ENCODE measurements around the gene TTLL10. TPM values are rescaled to one million over a fixed set of nuclear protein-coding genes. Genes with fewer than 3 reads are reported as not detected.

Gene TTLL10
- polyA plus RNA-seq, 1 of the 3 experiments (the other 2 are of a cell fraction): not detected

DNA sequence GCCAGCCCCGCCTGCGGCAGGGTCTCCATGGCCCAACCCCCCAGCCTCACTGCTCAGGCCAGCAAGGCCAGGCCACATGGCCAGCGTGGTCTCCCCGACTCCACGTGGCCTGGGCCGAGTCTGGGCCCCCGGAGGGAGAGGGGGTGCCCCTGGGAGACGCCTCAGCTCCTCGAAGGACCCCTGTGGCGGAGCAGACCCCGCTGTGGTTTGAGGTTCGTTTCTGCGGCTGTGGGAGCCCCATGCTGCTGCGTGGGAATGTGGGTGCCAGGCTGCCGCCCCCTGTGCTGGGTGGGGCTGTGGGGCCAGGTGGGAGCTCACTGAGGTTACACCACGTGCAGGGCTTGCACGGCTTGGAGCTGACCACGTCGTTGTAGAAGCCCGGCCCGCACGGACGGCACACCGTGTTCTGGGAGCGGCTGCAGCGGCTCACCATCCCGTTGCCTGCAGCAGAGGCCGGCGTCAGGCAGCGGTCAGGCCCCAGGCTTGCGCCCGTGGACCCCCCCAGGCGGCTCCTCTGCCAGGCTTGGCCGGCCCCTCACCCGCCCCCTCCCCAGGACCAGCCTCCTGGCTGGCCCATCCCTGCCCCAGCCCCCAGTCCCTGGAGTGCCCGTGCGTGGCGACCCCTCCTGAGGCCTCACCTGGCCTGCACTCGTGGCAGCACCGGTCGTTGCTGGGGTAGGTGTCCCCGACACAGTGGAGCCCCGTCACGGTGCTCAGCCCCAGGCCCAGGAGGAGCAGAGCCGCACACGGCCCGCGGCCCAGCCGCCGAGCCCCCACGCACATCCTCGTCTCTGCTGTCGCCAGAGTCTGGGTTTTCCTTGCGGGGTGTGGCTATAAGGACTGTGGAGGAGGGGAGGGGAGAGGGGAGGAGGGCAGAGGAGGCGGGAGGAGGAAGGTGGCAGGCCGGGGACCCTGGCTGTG, 39.9 kb downstream of the TTLL10 start, which contains the start of gene TNFRSF4:
TNFRSF4 (minus strand) TSS at position 809 of the 921 bp plus-strand sequence; CDS start at position 783, 26 bp downstream.
- WGBS (ENCODE audit: low lambda C conversion rate): 84% methylated on average over 5 of the region's 56 CpGs
- no peak for DNase-seq
- no peaks in the 10 kb centered on the region for H3K9me3 ChIP-seq
- no peak within 1 kb of the TSS for H3K4me3 ChIP-seq (ENCODE audit: low read depth in 2 of 2, low read length in 1 of 2)
- peaks cover 0 to under 1% of the 10 kb centered on the region in 2 experiments; a peak in 1 of 4 replicates for H3K4me1 ChIP-seq (ENCODE audit: control insufficient read depth in 1 of 2, insufficient read depth in 2 of 2, low read depth in 1 of 2, low read length in 1 of 2)
- peaks cover 0 to 20% of the 10 kb centered on the region in 2 experiments for H3K36me3 ChIP-seq (replicated peaks in 1 of 2; ENCODE audit: control insufficient read depth in 1 of 2, insufficient read depth in 2 of 2, low read length in 1 of 2)
- no peaks in the 10 kb centered on the region for H3K27me3 ChIP-seq (ENCODE audit: insufficient read depth)
- CTCF ChIA-PET: no interaction called here
- H3K27ac ChIP-seq (ENCODE audit: low read depth in 2 of 2, low read length in 1 of 2): no peak within 1 kb of the TSS
- H3K9me2 ChIP-seq: no peaks in the 10 kb centered on the region
- no peak within 1 kb of the TSS for H2AFZ ChIP-seq (ENCODE audit: low read depth)
- no peak within 1 kb of the TSS for H3K4me2 ChIP-seq
- TF ChIP-seq GABPA (IDR thresholded peaks at IDR 0.05; ENCODE audit: low read depth): no peak
- H3F3A ChIP-seq (replicated peaks; ENCODE audit: insufficient read depth): no peaks in the 10 kb centered on the region
- POLR2A ChIA-PET: interaction anchor here (0.5 to 0.8 kb wide), 2 partner anchors 10 to 27 kb away, joined by 3 to 4 read pairs; no protein-coding TSS in a partner anchor
- H3K9ac ChIP-seq: no peak within 1 kb of the TSS
- no peaks in the 10 kb centered on the region for H4K20me1 ChIP-seq (ENCODE audit: insufficient read depth)
- no peaks in the 10 kb centered on the region for H3K79me2 ChIP-seq (ENCODE audit: insufficient read depth)

DNA sequence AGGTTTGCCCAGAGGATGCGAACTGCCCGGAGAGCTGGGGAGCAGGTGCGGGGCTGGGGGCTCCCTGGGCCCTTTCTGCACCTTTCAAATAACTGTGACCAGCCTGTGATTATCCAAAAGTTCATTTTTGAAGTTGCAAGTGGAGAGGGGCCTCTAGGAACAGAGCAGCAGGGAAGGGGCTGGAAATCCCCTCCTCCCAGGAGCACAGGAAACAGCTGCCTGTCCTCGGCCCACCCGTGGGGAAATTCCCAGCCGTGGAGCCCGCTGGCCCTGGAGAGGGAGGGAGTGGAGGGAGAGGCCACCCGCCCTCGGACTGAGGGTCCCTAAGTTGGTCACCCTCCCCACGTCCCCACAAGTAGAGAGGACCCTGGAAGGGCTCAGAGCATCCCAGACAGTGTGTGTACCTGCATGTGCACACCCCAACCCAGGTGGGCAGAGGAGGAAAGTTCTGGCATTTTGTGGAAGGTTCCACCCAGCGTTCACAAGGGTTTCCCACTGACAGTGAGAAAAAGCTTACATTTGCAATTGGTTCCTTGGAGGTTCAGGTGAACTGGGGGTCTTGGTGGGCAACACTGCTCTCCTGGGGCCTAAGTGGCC, 41.5 kb downstream of the TTLL10 start:
- Histone ChIP-seq H3K27me3 (ENCODE audit: insufficient read depth) (no peaks in the 10 kb centered on the region), H3K4me3 (ENCODE audit: low read depth in 2 of 2, low read length in 1 of 2) (no peak overlapping the region), H3K9me3 (no peaks in the 10 kb centered on the region), H2AFZ (ENCODE audit: low read depth) (no peak overlapping the region), H3K4me2 (no peak overlapping the region), H4K20me1 (ENCODE audit: insufficient read depth) (no peaks in the 10 kb centered on the region), H3K9me2 (no peaks in the 10 kb centered on the region), H3K27ac (ENCODE audit: low read depth in 2 of 2, low read length in 1 of 2) (no peak overlapping the region), H3K79me2 (ENCODE audit: insufficient read depth) (no peaks in the 10 kb centered on the region), H3K9ac (no peak overlapping the region), H3K4me1 (ENCODE audit: control insufficient read depth in 1 of 2, insufficient read depth in 2 of 2, low read depth in 1 of 2, low read length in 1 of 2) (no peaks in the 10 kb centered on the region), H3K36me3 (replicated peaks in 1 of 2; ENCODE audit: control insufficient read depth in 1 of 2, insufficient read depth in 2 of 2, low read length in 1 of 2) (peaks cover 0 to 28% of the 10 kb centered on the region in 2 experiments), H3F3A (replicated peaks; ENCODE audit: insufficient read depth) (no peaks in the 10 kb centered on the region)
- ChIA-PET CTCF (interaction anchor here (0.7 to 1.1 kb wide), 3 partner anchors 16 to 176 kb away, joined by 3 read pairs; no protein-coding TSS in a partner anchor), POLR2A (interaction anchor here (0.6 kb wide), 1 partner anchor 159 kb away, joined by 3 read pairs; no protein-coding TSS in a partner anchor)
- TF ChIP-seq, protein P1, sequence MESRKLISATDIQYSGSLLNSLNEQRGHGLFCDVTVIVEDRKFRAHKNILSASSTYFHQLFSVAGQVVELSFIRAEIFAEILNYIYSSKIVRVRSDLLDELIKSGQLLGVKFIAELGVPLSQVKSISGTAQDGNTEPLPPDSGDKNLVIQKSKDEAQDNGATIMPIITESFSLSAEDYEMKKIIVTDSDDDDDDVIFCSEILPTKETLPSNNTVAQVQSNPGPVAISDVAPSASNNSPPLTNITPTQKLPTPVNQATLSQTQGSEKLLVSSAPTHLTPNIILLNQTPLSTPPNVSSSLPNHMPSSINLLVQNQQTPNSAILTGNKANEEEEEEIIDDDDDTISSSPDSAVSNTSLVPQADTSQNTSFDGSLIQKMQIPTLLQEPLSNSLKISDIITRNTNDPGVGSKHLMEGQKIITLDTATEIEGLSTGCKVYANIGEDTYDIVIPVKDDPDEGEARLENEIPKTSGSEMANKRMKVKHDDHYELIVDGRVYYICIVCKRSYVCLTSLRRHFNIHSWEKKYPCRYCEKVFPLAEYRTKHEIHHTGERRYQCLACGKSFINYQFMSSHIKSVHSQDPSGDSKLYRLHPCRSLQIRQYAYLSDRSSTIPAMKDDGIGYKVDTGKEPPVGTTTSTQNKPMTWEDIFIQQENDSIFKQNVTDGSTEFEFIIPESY (IDR thresholded peaks at IDR 0.05; ENCODE audit: borderline replicate concordance, low read depth): no peak
- TF ChIP-seq, protein P2, sequence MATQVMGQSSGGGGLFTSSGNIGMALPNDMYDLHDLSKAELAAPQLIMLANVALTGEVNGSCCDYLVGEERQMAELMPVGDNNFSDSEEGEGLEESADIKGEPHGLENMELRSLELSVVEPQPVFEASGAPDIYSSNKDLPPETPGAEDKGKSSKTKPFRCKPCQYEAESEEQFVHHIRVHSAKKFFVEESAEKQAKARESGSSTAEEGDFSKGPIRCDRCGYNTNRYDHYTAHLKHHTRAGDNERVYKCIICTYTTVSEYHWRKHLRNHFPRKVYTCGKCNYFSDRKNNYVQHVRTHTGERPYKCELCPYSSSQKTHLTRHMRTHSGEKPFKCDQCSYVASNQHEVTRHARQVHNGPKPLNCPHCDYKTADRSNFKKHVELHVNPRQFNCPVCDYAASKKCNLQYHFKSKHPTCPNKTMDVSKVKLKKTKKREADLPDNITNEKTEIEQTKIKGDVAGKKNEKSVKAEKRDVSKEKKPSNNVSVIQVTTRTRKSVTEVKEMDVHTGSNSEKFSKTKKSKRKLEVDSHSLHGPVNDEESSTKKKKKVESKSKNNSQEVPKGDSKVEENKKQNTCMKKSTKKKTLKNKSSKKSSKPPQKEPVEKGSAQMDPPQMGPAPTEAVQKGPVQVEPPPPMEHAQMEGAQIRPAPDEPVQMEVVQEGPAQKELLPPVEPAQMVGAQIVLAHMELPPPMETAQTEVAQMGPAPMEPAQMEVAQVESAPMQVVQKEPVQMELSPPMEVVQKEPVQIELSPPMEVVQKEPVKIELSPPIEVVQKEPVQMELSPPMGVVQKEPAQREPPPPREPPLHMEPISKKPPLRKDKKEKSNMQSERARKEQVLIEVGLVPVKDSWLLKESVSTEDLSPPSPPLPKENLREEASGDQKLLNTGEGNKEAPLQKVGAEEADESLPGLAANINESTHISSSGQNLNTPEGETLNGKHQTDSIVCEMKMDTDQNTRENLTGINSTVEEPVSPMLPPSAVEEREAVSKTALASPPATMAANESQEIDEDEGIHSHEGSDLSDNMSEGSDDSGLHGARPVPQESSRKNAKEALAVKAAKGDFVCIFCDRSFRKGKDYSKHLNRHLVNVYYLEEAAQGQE (IDR thresholded peaks at IDR 0.05; ENCODE audit: low read depth, low read length): no peak
- 93% methylated on average over 3 of the region's 11 CpGs for WGBS (ENCODE audit: low lambda C conversion rate)
- DNase-seq: no peak

All from SK-N-SH (cell line).